Esophagus muscularis mucosa (tissue), 3 donors: ENCODE results near the gene SMPX.

Experiments
- CTCF ChIP-seq, 3 experiments: fragments of 200-600 bp in 2 of 3; fragments of 450-650 bp in 1 of 3; sonication (generic) in 2 of 3; IDR thresholded peaks; one replicate each; pipeline ENCODE4 v1.5.1; 2017 to 2019; ENCODE audit warnings: antibody characterized with exemption in 3 of 3, mild to moderate bottlenecking in 2 of 3, moderate library complexity in 1 of 3
- POLR2AphosphoS5 ChIP-seq, 2 donors: sonication (generic); formaldehyde crosslinking; IDR thresholded peaks; one replicate each; pipeline ENCODE4 v1.6.1; 2017; ENCODE audit warnings: antibody characterized with exemption in 2 of 2

GRCh38 chrX:21806691-21807090 lies 48.8 kb upstream of the SMPX start:
- TF ChIP-seq CTCF (IDR thresholded peaks at IDR 0.05) (no peak), POLR2AphosphoS5 (IDR thresholded peaks at IDR 0.05) (no peak)
